HG03066 (cell line): Measurements from ENCODE around the gene ZNF723.
"Not testable (repeated sequence)": the region's sequence is repeated elsewhere in the genome, so short reads cannot be mapped to it uniquely, and the experiment has no call there.

Experiments used
- ATAC-seq: cut with Tn5 transposase; IDR thresholded peaks from one replicate; pipeline ENCODE4 v1.9.1; 2021; ENCODE audit warnings: low read depth; ENCODE audit not compliant: unreplicated experiment

ZNF723 gene

DNA sequence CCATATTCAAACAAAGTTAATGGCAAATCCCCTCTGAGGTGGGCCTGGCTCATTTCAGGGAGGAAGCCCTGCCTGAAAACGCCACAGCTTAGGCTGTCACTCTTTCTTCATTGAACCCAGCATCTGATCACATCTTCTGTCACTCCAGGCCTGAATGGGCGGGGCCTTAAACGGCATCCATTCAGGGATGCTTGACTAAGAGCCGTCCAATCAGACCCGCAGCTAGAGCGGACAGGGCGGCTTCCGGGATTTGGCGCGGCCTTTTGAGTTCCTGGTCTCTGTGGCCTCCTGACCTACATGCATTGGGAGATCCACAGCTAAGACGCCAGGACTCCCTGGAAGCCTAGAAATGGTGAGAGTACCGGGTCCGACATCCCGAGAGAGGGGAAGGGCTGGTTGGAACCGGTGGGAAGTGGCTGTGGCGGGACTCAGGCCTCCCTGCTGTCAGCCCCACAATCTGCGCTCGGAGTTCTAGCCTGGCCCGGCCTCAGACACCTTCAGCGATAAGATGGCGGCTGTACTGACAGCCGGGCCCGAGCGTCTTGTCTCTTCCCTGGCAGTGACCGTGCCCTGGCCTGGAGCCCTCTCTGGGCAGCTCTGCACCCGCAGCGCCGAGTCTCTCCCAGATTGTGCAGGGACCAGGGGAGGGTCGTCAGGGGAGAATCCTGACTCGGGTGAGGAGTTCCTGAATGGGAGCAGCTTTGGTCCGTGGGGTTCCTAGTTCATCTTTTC, at the start of gene ZNF723:
Gene ZNF723, plus strand, starts transcription at position 261 of the 732 bp plus-strand sequence. Its CDS starts 89 bp downstream, at position 350.
- no peak for ATAC-seq

DNA sequence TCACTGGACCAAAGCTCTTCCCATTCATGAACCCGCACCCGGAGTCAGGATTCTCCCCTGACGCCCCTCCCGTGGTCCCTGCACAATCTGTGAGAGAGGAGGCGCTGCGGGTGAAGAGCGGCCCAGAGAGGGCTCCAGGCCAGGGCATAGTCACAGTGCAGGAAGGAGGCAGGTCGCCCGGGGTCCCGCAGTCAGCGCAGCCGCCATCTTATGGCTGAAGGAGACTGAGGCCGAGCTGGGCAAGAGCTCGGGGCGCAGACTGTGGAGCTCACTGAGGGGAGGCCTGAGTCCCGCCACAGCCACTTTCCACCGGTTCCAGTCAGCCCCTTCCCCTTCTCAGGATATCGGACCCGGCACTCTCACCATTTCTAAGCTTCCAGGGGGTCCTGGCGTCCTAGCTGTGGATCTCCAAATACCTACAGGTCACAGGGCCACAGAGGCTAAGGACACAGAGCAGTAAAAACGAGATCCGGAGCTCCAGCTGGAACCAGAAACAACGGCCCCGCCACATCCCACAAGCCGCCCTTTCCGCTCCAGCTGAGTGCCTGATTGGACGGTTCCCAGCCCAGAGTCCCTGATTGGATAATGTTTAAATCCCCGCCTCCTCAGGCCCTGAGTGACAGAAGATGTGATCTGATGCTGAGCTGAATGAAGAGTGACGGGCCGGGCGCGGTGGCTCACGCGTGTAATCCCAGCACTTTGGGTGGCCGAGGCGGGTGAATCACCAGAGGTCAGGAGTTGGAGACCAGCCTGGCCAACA, 48.3 kb upstream of the ZNF723 start, which contains the start of gene ZNF99:
Gene ZNF99, minus strand, starts transcription at position 501 of the 760 bp plus-strand sequence. Its CDS starts 135 bp downstream, at position 366.
- ATAC-seq: no peak

DNA sequence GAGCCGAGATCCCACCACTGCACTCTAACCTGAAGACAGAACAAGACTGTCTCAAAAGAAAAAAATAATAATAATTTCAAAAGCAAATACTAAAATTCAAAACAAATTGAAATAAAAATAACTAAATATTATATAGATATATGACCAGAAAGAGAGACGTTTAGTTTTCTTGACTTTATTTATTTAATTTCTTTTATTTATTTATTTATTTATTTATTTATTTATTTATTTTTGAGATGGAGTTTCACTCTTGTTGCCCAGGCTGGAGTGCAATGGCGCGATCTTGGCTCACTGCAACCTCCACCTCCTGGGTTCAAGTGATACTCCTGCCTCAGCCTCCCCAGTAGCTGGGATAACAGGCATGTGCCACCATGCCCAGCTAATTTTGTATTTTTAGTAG, 39.2 kb upstream of the ZNF723 start:
- ATAC-seq: not testable (repeated sequence)

DNA sequence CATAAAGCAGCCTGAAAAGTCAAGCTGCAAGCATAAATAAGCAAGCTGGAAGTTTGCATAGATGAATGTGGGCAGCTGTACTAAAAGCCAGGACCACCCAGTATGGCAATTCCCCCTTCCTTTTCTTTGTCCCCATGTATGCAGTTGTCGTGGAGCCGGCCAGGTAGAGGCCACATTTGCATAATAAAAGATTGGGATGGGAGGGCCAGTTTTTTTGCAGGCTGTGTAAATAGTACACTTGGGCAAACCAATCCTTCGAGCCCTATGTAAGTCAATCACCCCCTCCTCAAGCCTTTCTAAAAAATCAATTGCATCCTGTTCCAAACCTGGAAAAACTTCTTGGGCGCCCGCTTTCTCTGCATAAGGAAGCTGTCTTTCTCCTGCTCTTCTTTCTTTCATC, 35.1 kb upstream of the ZNF723 start:
- no peak for ATAC-seq

DNA sequence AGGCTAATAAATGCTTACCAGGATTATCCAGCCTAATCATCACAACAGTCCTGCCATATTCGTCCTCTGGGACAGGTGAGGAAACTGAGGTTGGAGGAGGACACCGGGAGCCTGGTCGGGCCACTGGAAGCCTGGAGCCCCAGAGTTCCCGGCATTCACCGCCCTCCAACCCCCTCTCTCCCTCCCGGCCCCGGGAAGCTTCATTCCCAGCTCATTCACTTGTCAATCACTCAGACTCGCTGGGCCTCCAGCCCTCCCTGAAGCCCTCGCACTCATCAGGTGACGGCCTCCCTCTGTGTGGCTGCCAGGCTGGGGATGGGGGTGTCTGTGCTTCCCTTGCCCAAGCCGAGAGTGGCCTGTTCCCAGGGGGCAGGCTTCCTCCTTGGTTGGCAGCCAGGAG, 25.7 kb upstream of the ZNF723 start:
- no peak for ATAC-seq

DNA sequence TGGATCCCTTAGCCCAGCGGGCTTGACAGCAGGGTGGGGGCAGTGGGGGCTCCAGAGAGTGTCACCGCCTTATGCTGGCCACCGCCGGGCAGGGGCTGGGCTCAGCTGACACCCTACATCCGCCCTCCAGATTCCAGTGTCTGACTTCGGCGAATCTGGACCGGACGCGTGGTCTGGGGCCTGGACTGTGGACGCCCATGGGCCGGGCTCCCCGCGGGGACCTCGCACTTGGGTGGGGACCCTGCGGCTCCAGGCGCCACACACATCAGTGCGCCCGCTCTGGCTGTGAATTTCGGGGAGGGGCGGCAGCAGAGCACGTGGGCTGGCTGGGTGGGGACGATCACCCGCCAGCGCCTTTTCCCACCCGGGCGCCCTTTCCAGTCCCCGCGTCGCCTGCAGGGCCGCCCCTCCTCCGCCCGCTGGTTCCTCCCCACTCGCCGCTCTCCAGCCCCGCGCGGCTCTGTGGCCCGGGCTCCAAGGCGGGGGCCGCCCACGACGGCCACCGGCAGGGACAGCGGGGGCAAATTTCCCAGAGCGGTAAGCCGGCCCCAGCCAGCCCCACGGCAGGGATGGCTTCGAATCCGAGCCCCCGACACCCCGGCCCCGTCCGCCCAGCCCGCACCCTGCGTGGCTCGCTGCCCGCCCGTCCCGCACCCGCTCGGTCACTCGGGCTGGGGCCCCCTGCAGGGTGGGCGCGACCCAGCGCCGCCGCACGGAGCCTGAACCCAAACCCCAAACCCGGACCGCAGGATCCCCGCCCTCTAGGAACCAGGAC, 24.8 kb upstream of the ZNF723 start:
- ATAC-seq: no peak

DNA sequence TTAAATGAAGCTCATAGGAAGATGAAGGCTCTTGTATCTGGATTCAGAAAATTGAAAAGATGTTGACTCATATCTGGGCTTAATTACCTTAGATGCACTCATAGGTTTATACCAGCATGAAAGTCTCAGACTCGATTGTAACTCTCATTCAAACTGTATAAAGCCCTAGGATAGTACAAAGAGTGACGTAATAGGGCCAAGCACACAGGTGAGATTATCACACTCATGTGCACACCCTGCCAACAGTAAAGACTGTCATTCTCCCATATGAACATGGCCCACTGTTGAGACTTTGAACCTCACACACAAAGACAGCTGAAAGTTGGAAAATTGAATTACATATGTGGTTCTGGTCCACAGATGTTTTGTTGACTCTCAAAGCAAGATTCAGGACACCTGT, 18.0 kb upstream of the ZNF723 start:
- ATAC-seq: no peak

DNA sequence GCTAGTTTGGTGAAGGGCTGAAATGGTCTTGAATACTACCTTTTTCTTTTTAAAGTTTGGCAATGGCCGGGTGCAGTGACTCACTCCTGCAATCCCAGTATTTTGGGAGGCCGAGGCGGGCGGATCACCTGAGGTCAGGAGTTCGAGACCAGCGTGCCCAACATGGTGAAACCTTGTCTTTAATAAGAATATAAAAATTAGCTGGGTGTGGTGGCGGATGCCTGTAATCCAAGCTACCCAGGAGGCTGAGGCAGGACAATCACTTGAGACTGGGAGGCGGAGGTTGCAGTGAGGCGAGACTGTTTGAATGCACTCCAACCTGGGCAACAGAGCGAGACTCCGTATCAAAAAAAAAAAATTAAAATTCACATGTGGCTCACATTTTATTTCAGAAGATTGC, 880 bp upstream of the ZNF723 start:
- no peak for ATAC-seq

DNA sequence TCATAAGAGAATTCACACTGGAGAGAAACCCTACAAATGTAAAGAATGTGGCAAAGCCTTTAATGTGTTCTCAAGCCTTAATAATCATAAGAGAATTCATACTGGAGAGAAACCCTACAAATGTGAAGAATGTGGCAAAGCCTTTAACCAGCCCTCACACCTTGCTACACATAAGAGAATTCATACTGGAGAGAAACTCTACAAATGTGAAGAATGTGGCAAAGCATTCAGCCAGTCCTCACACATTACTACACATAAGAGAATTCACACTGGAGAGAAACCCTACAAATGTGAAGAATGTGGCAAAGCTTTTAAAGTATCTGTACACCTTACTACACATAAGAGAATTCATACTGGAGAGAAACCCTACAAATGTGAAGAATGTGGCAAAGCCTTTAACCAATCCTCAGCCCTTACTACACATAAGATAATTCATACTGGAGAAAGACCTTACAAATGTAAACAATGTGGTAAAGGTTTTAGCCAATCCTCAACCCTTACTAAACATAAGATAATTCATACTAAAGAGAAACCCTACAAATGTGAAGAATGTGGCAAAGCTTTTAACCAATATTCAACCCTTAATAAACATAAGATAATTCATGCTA, 25.7 kb downstream of the ZNF723 start:
- not testable (repeated sequence) for ATAC-seq

DNA sequence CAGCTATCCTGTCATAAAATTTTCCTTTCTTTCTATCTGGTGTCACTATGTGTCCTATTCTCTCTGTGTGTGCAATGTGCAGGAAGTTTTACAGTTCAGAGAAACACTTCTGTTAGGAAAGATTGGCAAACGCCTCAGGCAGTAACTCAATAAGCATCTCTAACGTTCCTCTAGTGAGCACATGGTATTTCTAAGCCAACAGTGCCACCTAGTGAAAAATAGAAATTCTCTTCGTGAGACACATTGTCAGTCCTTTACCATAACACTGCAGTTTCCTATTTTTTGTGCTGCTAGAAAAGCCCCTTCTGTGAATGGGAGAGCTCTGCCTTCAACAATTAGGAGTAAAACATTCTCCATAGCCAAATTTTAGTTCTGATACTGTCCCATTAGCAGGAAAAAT, 50.7 kb downstream of the ZNF723 start:
- ATAC-seq: no peak

DNA sequence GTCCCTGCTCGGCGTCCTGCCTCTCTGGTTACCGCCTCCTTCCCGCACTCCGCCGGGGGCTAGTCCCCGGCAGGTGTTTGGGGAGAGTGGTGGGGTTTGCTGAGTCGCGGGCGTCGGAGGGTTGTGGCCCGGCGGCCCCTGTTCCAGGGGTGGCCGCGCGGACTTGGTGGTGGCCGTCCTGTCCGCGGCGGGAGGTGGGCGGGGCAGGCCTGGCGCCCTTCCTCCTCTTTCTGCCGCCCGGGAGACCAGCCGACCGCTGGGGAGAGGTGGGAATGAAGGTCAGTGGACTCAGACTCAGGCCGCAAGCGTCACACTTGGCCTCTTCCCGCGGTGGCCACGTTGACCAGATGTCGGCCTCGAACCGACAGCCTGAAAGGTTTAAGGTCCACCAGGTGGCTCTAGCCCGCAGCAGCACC, 61.8 kb downstream of the ZNF723 start:
- ATAC-seq: no peak

DNA sequence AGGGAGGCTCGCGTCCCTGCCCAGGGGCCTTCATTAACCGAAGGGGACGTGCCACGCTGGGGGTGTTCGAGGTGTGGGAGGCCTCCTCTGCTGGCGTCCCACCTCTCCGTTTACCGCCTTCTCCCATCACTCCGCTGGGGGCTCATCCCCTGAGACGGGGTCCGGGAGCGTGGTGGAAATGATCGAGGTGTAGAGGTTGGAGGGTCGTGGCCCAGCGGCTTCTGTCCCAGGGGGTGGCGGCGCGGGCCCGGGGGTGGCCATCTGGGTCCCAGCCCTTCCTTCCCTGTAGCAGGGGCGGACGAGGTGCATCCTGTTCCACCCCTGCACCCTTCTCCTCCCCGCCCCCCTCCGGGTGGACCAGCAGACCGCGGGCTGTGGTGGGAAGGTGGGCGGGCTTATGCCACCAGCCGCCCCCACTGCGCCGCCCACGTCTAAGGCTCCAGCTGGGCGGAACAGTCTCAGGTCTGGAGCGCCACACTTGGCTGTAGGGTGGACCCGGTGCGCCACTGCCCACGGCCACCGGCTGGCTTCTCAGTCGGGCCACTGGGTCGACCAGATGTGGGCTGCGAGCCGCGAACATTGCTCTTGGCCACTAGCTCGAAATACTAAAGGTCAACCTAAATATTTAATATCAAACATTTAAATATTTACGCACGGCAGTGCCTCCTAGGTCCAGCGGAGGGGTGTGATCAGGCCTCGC, 69.5 kb downstream of the ZNF723 start:
- ATAC-seq: no peak
